H9 (cell line): Measurements from ENCODE around the gene KIF5A. TPM values are rescaled to one million over a fixed set of nuclear protein-coding genes. Genes with fewer than 3 reads are reported as not detected.

Experiments used
- DNase-seq: peaks from one replicate; pipeline ENCODE4 v3.0.0-alpha.2; 2017
- H2AFZ ChIP-seq: one replicate; pipeline ENCODE4 v1.6.1; 2013; ENCODE audit warnings: mild to moderate bottlenecking, low read length, control low read depth, moderate library complexity
- H2AK5ac ChIP-seq: 2 replicates; pipeline ENCODE4 v1.6.1; 2013; ENCODE audit warnings: low read length, control low read depth, mixed read lengths; ENCODE audit not compliant: insufficient read length
- H2BK120ac ChIP-seq: one replicate; pipeline ENCODE4 v1.6.1; 2013; ENCODE audit warnings: low read depth, mild to moderate bottlenecking, low read length, control low read depth, inconsistent platforms; ENCODE audit not compliant: poor library complexity, severe bottlenecking
- H2BK12ac ChIP-seq: 2 replicates; pipeline ENCODE4 v1.6.1; 2013; ENCODE audit warnings: low read length, control low read depth, mixed read lengths, low read depth; ENCODE audit not compliant: insufficient read length
- H2BK15ac ChIP-seq: 2 replicates; pipeline ENCODE4 v1.6.1; 2013; ENCODE audit warnings: low read depth, low read length, control low read depth
- H2BK20ac ChIP-seq: one replicate; pipeline ENCODE4 v1.6.1; 2013; ENCODE audit warnings: low read depth, mild to moderate bottlenecking, low read length, control low read depth, inconsistent platforms; ENCODE audit not compliant: poor library complexity, severe bottlenecking
- H2BK5ac ChIP-seq: 2 replicates; pipeline ENCODE4 v1.6.1; 2013; ENCODE audit warnings: low read length, control low read depth, mixed read lengths; ENCODE audit not compliant: insufficient read length
- H3K14ac ChIP-seq: 2 replicates; pipeline ENCODE4 v1.6.1; 2013; ENCODE audit warnings: low read length, control low read depth; ENCODE audit not compliant: insufficient read depth
- H3K18ac ChIP-seq: 2 replicates; pipeline ENCODE4 v1.6.1; 2013; ENCODE audit warnings: low read depth, mild to moderate bottlenecking, mixed read lengths, low read length, control low read depth; ENCODE audit not compliant: insufficient read length
- H3K23ac ChIP-seq: 2 replicates; pipeline ENCODE4 v1.6.1; 2013; ENCODE audit warnings: low read length, control low read depth, mixed read lengths, low read depth; ENCODE audit not compliant: insufficient read length
- H3K23me2 ChIP-seq: 2 replicates; pipeline ENCODE4 v1.6.1; 2013; ENCODE audit warnings: low read depth, mild to moderate bottlenecking, mixed read lengths, low read length, control low read depth; ENCODE audit not compliant: insufficient read length, poor library complexity, severe bottlenecking
- H3K27ac ChIP-seq: 2 replicates; pipeline ENCODE4 v1.5.1; 2013; ENCODE audit warnings: low read length, control low read depth, mixed read lengths, low read depth; ENCODE audit not compliant: insufficient read length
- H3K27me3 ChIP-seq: 2 replicates; pipeline ENCODE4 v1.6.1; 2013; ENCODE audit warnings: low read length, control low read depth, inconsistent platforms; ENCODE audit not compliant: insufficient read depth
- H3K4ac ChIP-seq: 2 replicates; pipeline ENCODE4 v1.6.1; 2013; ENCODE audit warnings: low read depth, mild to moderate bottlenecking, control low read depth, inconsistent platforms, low read length, moderate library complexity
- H3K4me1 ChIP-seq: 2 replicates; pipeline ENCODE4 v1.6.1; 2013; ENCODE audit warnings: low read length, control low read depth, inconsistent platforms; ENCODE audit not compliant: insufficient read depth
- H3K4me2 ChIP-seq: 2 replicates; pipeline ENCODE4 v1.6.1; 2013; ENCODE audit warnings: low read length, control low read depth, mixed read lengths; ENCODE audit not compliant: insufficient read length, insufficient read depth
- H3K56ac ChIP-seq: 2 replicates; pipeline ENCODE4 v1.6.1; 2013; ENCODE audit warnings: low read depth, mild to moderate bottlenecking, mixed read lengths, low read length, control low read depth; ENCODE audit not compliant: insufficient read length
- H3K79me1 ChIP-seq: 2 replicates; pipeline ENCODE4 v1.6.1; 2013; ENCODE audit warnings: low read depth, mild to moderate bottlenecking, moderate library complexity, low read length, control low read depth, inconsistent platforms; ENCODE audit not compliant: insufficient read depth, poor library complexity, severe bottlenecking
- H3K79me2 ChIP-seq: 2 replicates; pipeline ENCODE4 v1.6.1; 2013; ENCODE audit warnings: low read length, control low read depth, inconsistent platforms; ENCODE audit not compliant: insufficient read depth
- H3K9ac ChIP-seq: 2 replicates; pipeline ENCODE4 v1.6.1; 2013; ENCODE audit warnings: low read length, control low read depth, mixed read lengths; ENCODE audit not compliant: insufficient read length; ENCODE audit errors: extremely low read depth
- H3K9me3 ChIP-seq: one replicate; pipeline ENCODE4 v1.6.1; 2013; ENCODE audit warnings: low read depth, low read length, inconsistent platforms; ENCODE audit not compliant: control insufficient read depth
- H3T11ph ChIP-seq: one replicate; pipeline ENCODE4 v1.6.1; 2013; ENCODE audit warnings: mild to moderate bottlenecking, low read length, control low read depth, inconsistent platforms
- H4K20me1 ChIP-seq: one replicate; pipeline ENCODE4 v1.6.1; 2013; ENCODE audit not compliant: control insufficient read depth, insufficient read length, insufficient read depth
- H4K5ac ChIP-seq: 2 replicates; pipeline ENCODE4 v1.6.1; 2013; ENCODE audit warnings: low read depth, mild to moderate bottlenecking, mixed read lengths, low read length, control low read depth; ENCODE audit not compliant: insufficient read length
- H4K8ac ChIP-seq: replicated peaks from 2 replicates; pipeline ENCODE4 v1.6.1; 2013; ENCODE audit warnings: low read length, control low read depth, mixed read lengths, low read depth; ENCODE audit not compliant: insufficient read length
- H4K91ac ChIP-seq: 2 replicates; pipeline ENCODE4 v1.6.1; 2013; ENCODE audit warnings: low read depth, mild to moderate bottlenecking, moderate library complexity, mixed read lengths, low read length, control low read depth; ENCODE audit not compliant: insufficient read length
- H3K27ac Mint-ChIP-seq, 3 experiments: 2 replicates in 2 of 3; 3 replicates in 1 of 3; pipeline ENCODE4 v1.8.0; 2020 to 2021; ENCODE audit warnings: mixed read lengths in 3 of 3, mild to moderate bottlenecking in 1 of 3, moderate library complexity in 1 of 3
- H3K27me3 Mint-ChIP-seq: 2 replicates; pipeline ENCODE4 v1.8.0; 2021; ENCODE audit warnings: low read depth, mild to moderate bottlenecking, moderate library complexity, mixed read lengths
- H3K36me3 Mint-ChIP-seq, 3 experiments: 2 replicates in 2 of 3; 3 replicates in 1 of 3; pipeline ENCODE4 v1.8.0; 2020 to 2021; ENCODE audit warnings: low read depth in 3 of 3, mixed read lengths in 3 of 3; ENCODE audit not compliant: insufficient read depth in 1 of 3
- H3K4me1 Mint-ChIP-seq, 2 experiments: 2 replicates each; pipeline ENCODE4 v1.8.0; 2020; ENCODE audit warnings: mixed read lengths in 2 of 2
- H3K4me3 Mint-ChIP-seq, 2 experiments: 2 replicates in 1 of 2; 3 replicates in 1 of 2; pipeline ENCODE4 v1.8.0; 2020 to 2021; ENCODE audit warnings: mild to moderate bottlenecking in 2 of 2, mixed read lengths in 2 of 2, moderate library complexity in 1 of 2
- H3K9me3 Mint-ChIP-seq, 2 experiments: 2 replicates in 1 of 2; 3 replicates in 1 of 2; pipeline ENCODE4 v1.8.0; 2020; ENCODE audit warnings: mild to moderate bottlenecking in 2 of 2, mixed read lengths in 2 of 2, moderate library complexity in 1 of 2
- CTCF ChIP-seq: fragments of 200-600 bp; sonication (generic); conservative IDR thresholded peaks from 3 replicates; pipeline ENCODE4 v1.8.0; 2021; ENCODE audit warnings: antibody characterized with exemption, mild to moderate bottlenecking
- WGBS: extraction: QIAGEN DNeasy Blood & Tissue Kit; methylation state at CpG from one replicate; pipeline ENCODE4 v1.1.7; 2013; ENCODE audit warnings: missing lambda C conversion rate, low lambda C conversion rate, mixed read lengths; ENCODE audit not compliant: insufficient read length; ENCODE audit errors: extremely low coverage; 5-methylcytosine and 5-hydroxymethylcytosine counted together
- total RNA-seq: library from RNA; stranded (reverse); gene quantifications from 2 replicates; pipeline ENCODE4 v1.2.1, GENCODE V29; 2021

Gene KIF5A
- total RNA-seq, 1 experiment from 2014 or later: 18.5 TPM

GRCh38 chr12:57604992-57605810, 55.4 kb downstream of the KIF5A start:
- Histone ChIP-seq H3K14ac (peak overlapping the region; percentile 60), H2BK12ac (no peak overlapping the region), H3K23me2 (peaks cover 24% of the 10 kb centered on the region), H3K79me1 (no peaks in the 10 kb centered on the region), H3K4me1 (peaks cover 3% of the 10 kb centered on the region), H2BK15ac (no peak overlapping the region), H2AK5ac (no peak overlapping the region), H2BK20ac (no peak overlapping the region), H3K4me2 (peak overlapping the region; percentile 89), H3K56ac (no peak overlapping the region), H2AFZ (no peak overlapping the region), H3K27me3 (no peaks in the 10 kb centered on the region), H3K23ac (no peak overlapping the region), H3K9me3 (no peaks in the 10 kb centered on the region), H4K20me1 (no peaks in the 10 kb centered on the region), H4K8ac (no peak overlapping the region), H2BK120ac (no peak overlapping the region), H3T11ph (no peak overlapping the region), H3K27ac (no peak overlapping the region), H3K18ac (peak overlapping the region; percentile 62), H2BK5ac (no peak overlapping the region), H3K4ac (no peak overlapping the region), H4K91ac (no peak overlapping the region), H4K5ac (no peak overlapping the region), H3K79me2 (no peaks in the 10 kb centered on the region), H3K9ac (peak overlapping the region; percentile 51)
- Mint-ChIP-seq H3K27me3 (peaks cover 3% of the 10 kb centered on the region), H3K9me3 (no peaks in the 10 kb centered on the region; a peak in 1 of 5 replicates), H3K4me1 (peaks cover 34 to 37% of the 10 kb centered on the region in 2 experiments), H3K36me3 (peaks cover 9 to 50% (median 29%) of the 10 kb centered on the region in 3 experiments), H3K27ac (peak overlapping the region in 2 of 3 experiments; percentile 41 to 70; a peak in 3 of 7 replicates), H3K4me3 (peak overlapping the region; percentile 90)
- TF ChIP-seq CTCF: no peak
- DNase-seq: no peak
- no CpG with 5 or more reads among the region's 25 CpGs for WGBS
